ENCODE measurements around the gene COG8. TPM values are rescaled to one million over a fixed set of nuclear protein-coding genes. Genes with fewer than 3 reads are reported as not detected.

Gene COG8
- total and polyA plus RNA-seq, 9 of the 15 experiments (the other 6 are each of a cell fraction or from before 2014, with no cell fraction given) = 3.7 to 42.6 (median 30.1) TPM

- TF ChIP-seq ZBTB43 (CRISPR knock-in tag; IDR thresholded peaks at IDR 0.05) (0 out of 2 replicates have a peak, but pooled peaks have one; percentile 9), HMGN3 (IDR thresholded peaks at IDR 0.05; ENCODE audit: borderline replicate concordance, extremely low read depth, insufficient read length, low read depth, low read length) (no peak), ZNF75A (CRISPR knock-in tag; IDR thresholded peaks at IDR 0.05) (no peak), MAZ (CRISPR knock-in tag; conservative IDR thresholded peaks at IDR 0.05 in 1 of 2, IDR thresholded peaks at IDR 0.05 in 1 of 2) (peak; percentile 65 to 89), HMG20A (CRISPR knock-in tag; conservative IDR thresholded peaks at IDR 0.05) (no peak), HIVEP1 (CRISPR knock-in tag; IDR thresholded peaks at IDR 0.05) (no peak), REST (IDR thresholded peaks at IDR 0.05; ENCODE audit: borderline replicate concordance) (peak; percentile 42; the same call in 1 of the 2 replicates), REST (CRISPR knock-in tag; IDR thresholded peaks at IDR 0.05; ENCODE audit: low read depth) (no peak), CAMTA2 (CRISPR knock-in tag; conservative IDR thresholded peaks at IDR 0.05) (peak; percentile 86; the same call in 1 of the 2 replicates), MXD1 (CRISPR knock-in tag; IDR thresholded peaks at IDR 0.05; ENCODE audit: borderline replicate concordance, poor library complexity, severe bottlenecking) (no peak), ASH1L (IDR thresholded peaks at IDR 0.05; ENCODE audit: borderline replicate concordance, low read depth, partially characterized antibody) (no peak), PCBP1 (IDR thresholded peaks at IDR 0.05; ENCODE audit: low read depth, low read length, poor library complexity, severe bottlenecking) (peak; percentile 9), ZNF583 (CRISPR knock-in tag; IDR thresholded peaks at IDR 0.05) (no peak), TFAM (CRISPR knock-in tag; conservative IDR thresholded peaks at IDR 0.05) (no peak), SUPT5H (IDR thresholded peaks at IDR 0.05) (peak; percentile 65; the same call in 1 of the 2 replicates), NR1H2 (CRISPR knock-in tag; IDR thresholded peaks at IDR 0.05) (no peak), MAX (CRISPR knock-in tag; IDR thresholded peaks at IDR 0.05) (peak; percentile 5; the same call in 1 of the 2 replicates)
Observed at GRCh38 chr16:69310653-69311532, 28.5 kb downstream of the COG8 start, which contains the start of gene VPS4A (continued).

Measured in K562 (cell line).